MCF 10A (cell line): ENCODE results near the gene CCDC146. TPM values are rescaled to one million over a fixed set of nuclear protein-coding genes. Genes with fewer than 3 reads are reported as not detected.
A peak's percentile ranks its signal among the peaks of the same experiment; 100 is the strongest.

Source experiments
- BruUV-seq: library from RNA; stranded (reverse); fragments of 400-500 nt; replicated peaks from 2 replicates; lab custom pipeline; 2021; lab: Mats Ljungman, UMichigan
- CTCF ChIA-PET: fragments of 300-600 bp; sonication (Branson Sonifier 250); formaldehyde crosslinking; extraction: SDS; loops from one replicate; lab custom pipeline; 2021; ENCODE audit warnings: antibody characterized with exemption, inconsistent platforms; lab: Yijun Ruan, JAX
- POLR2A ChIA-PET: fragments of 300-600, 350-650 bp; sonication (Branson Sonifier 250); formaldehyde crosslinking; extraction: SDS; loops from one replicate; lab custom pipeline; 2020; ENCODE audit warnings: antibody characterized with exemption, inconsistent platforms; lab: Yijun Ruan, JAX
- DNase-seq: peaks from one replicate; pipeline ENCODE4 v3.0.0-alpha.2; 2018; ENCODE audit not compliant: unreplicated experiment
- H3K27ac Mint-ChIP-seq: one replicate; pipeline ENCODE4 v1.8.0; 2022; ENCODE audit warnings: mild to moderate bottlenecking, low read depth, mixed read lengths; ENCODE audit not compliant: unreplicated experiment
- H3K27me3 Mint-ChIP-seq: one replicate; pipeline ENCODE4 v1.8.0; 2022; ENCODE audit warnings: mixed read lengths; ENCODE audit not compliant: insufficient read depth, unreplicated experiment
- H3K36me3 Mint-ChIP-seq: one replicate; pipeline ENCODE4 v1.8.0; 2022; ENCODE audit warnings: mild to moderate bottlenecking, moderate library complexity, mixed read lengths; ENCODE audit not compliant: insufficient read depth, unreplicated experiment
- H3K4me1 Mint-ChIP-seq: one replicate; pipeline ENCODE4 v1.8.0; 2022; ENCODE audit warnings: mixed read lengths; ENCODE audit not compliant: insufficient read depth, unreplicated experiment
- H3K4me3 Mint-ChIP-seq: one replicate; pipeline ENCODE4 v1.8.0; 2022; ENCODE audit warnings: mild to moderate bottlenecking, moderate library complexity, mixed read lengths; ENCODE audit not compliant: unreplicated experiment
- H3K9me3 Mint-ChIP-seq: one replicate; pipeline ENCODE4 v1.8.0; 2022; ENCODE audit warnings: mixed read lengths; ENCODE audit not compliant: unreplicated experiment
- CTCF ChIP-seq: fragments of 200-600 bp; IDR thresholded peaks from one replicate; pipeline ENCODE4 v1.8.0; 2022; ENCODE audit warnings: antibody characterized with exemption, mild to moderate bottlenecking; ENCODE audit not compliant: unreplicated experiment
- intact Hi-C: fragments of 100-400 bp; cut with micrococcal nuclease; formaldehyde crosslinking; loops from 2 replicates; pipeline ENCODE4 v1.14.1; 2022
- total RNA-seq: library from RNA; stranded (reverse); gene quantifications from 2 replicates; pipeline ENCODE4 v1.2.3, GENCODE V29; 2022

Gene CCDC146
- total RNA-seq, 1 experiment from 2014 or later = 2.7 TPM

GRCh38 chr7:77258593-77258992, 136.2 kb downstream of the CCDC146 start:
- Mint-ChIP-seq H3K4me3 (no peak overlapping the region), H3K27me3 (no peaks in the 10 kb centered on the region), H3K9me3 (no peaks in the 10 kb centered on the region), H3K4me1 (no peaks in the 10 kb centered on the region), H3K36me3 (no peaks in the 10 kb centered on the region), H3K27ac (no peak overlapping the region)
- no peak for TF ChIP-seq CTCF
- intact Hi-C loops = no loop called here
- POLR2A ChIA-PET = no interaction called here
- no TSS peak for BruUV-seq
- no peak for DNase-seq
- CTCF ChIA-PET = interaction anchor here (0.7 to 2.6 kb wide), 2 partner anchors 11 to 72 kb away, joined by 3 to 12 read pairs; no protein-coding TSS in a partner anchor

- no TSS peak for BruUV-seq
- Mint-ChIP-seq H3K27ac (no peak overlapping the region), H3K9me3 (no peaks in the 10 kb centered on the region), H3K4me3 (no peak overlapping the region), H3K36me3 (no peaks in the 10 kb centered on the region), H3K4me1 (no peaks in the 10 kb centered on the region), H3K27me3 (no peaks in the 10 kb centered on the region)
- POLR2A ChIA-PET = interaction anchor here (1.0 kb wide), 1 partner anchor 9 kb away, joined by 3 read pairs; no protein-coding TSS in a partner anchor
- intact Hi-C loops = no loop called here
- peak; percentile 4 for DNase-seq
- CTCF ChIA-PET = interaction anchor here (0.6 to 1.7 kb wide), 2 partner anchors 15 to 70 kb away, joined by 3 to 8 read pairs; no protein-coding TSS in a partner anchor
- TF ChIP-seq CTCF = no peak
These were observed 139.9 kb downstream of the CCDC146 start for GRCh38 chr7:77262316-77262715.

- Mint-ChIP-seq H3K36me3 (peaks cover 5% of the 10 kb centered on the region), H3K27ac (no peak overlapping the region), H3K4me3 (no peak overlapping the region), H3K9me3 (no peaks in the 10 kb centered on the region), H3K4me1 (no peaks in the 10 kb centered on the region), H3K27me3 (no peaks in the 10 kb centered on the region)
- TF ChIP-seq CTCF = no peak
- ChIA-PET POLR2A (no interaction called here), CTCF (no interaction called here)
- BruUV-seq = no TSS peak
- no peak for DNase-seq
- intact Hi-C loops = no loop called here
These were observed 143.3 kb downstream of the CCDC146 start for GRCh38 chr7:77265666-77266065.

- H3K27ac Mint-ChIP-seq = no peak overlapping the region
- H3K4me1 Mint-ChIP-seq = no peaks in the 10 kb centered on the region
- H3K27me3 Mint-ChIP-seq = no peaks in the 10 kb centered on the region
- CTCF ChIA-PET = interaction anchor here (1.1 kb wide), 1 partner anchor 66 kb away, joined by 3 read pairs; no protein-coding TSS in a partner anchor
- intact Hi-C loops = no loop called here
- no peak overlapping the region for H3K4me3 Mint-ChIP-seq
- DNase-seq = no peak
- POLR2A ChIA-PET = no interaction called here
- peaks cover 5% of the 10 kb centered on the region for H3K36me3 Mint-ChIP-seq
- no peak for TF ChIP-seq CTCF
- no peaks in the 10 kb centered on the region for H3K9me3 Mint-ChIP-seq
- BruUV-seq = no TSS peak
These were observed 143.9 kb downstream of the CCDC146 start for GRCh38 chr7:77266291-77266794.
